ENCODE results near the gene GPN1.

The GPN1 gene

GRCh38 chr2:27685577-27685976 is 56.7 kb downstream of the GPN1 start:
- TF ChIP-seq RAD21 (IDR thresholded peaks at IDR 0.05; ENCODE audit: low read depth) (no peak), TEAD4 (IDR thresholded peaks at IDR 0.05) (no peak), FOXM1 (IDR thresholded peaks at IDR 0.05; ENCODE audit: borderline replicate concordance, low read depth) (no peak), USF1 (IDR thresholded peaks at IDR 0.05) (no peak), EGR1 (IDR thresholded peaks at IDR 0.05) (no peak), CEBPB (IDR thresholded peaks at IDR 0.05) (no peak), MAX (IDR thresholded peaks at IDR 0.05) (no peak), NFIC (IDR thresholded peaks at IDR 0.05) (no peak), YY1 (IDR thresholded peaks at IDR 0.05; ENCODE audit: low read depth) (no peak), CREB1 (IDR thresholded peaks at IDR 0.05; ENCODE audit: low read depth) (no peak), REST (IDR thresholded peaks at IDR 0.05; ENCODE audit: low read depth) (no peak), ZBTB7A (IDR thresholded peaks at IDR 0.05; ENCODE audit: low read depth) (no peak), EP300 (IDR thresholded peaks at IDR 0.05; ENCODE audit: borderline replicate concordance) (no peak), TCF12 (IDR thresholded peaks at IDR 0.05; ENCODE audit: low read depth) (no peak), TAF1 (IDR thresholded peaks at IDR 0.05; ENCODE audit: low read depth) (no peak)

- TF ChIP-seq YY1 (IDR thresholded peaks at IDR 0.05; ENCODE audit: low read depth) (no peak), EGR1 (IDR thresholded peaks at IDR 0.05) (no peak), CEBPB (IDR thresholded peaks at IDR 0.05) (no peak), EP300 (IDR thresholded peaks at IDR 0.05; ENCODE audit: borderline replicate concordance) (no peak), USF1 (IDR thresholded peaks at IDR 0.05) (no peak), MAX (IDR thresholded peaks at IDR 0.05) (no peak), CREB1 (IDR thresholded peaks at IDR 0.05; ENCODE audit: low read depth) (no peak), FOXM1 (IDR thresholded peaks at IDR 0.05; ENCODE audit: borderline replicate concordance, low read depth) (no peak), RAD21 (IDR thresholded peaks at IDR 0.05; ENCODE audit: low read depth) (no peak), TAF1 (IDR thresholded peaks at IDR 0.05; ENCODE audit: low read depth) (no peak), TEAD4 (IDR thresholded peaks at IDR 0.05) (no peak), TCF12 (IDR thresholded peaks at IDR 0.05; ENCODE audit: low read depth) (no peak), ZBTB7A (IDR thresholded peaks at IDR 0.05; ENCODE audit: low read depth) (no peak)
Measured at GRCh38 chr2:27687232-27687631, 58.4 kb downstream of the GPN1 start.

GRCh38 chr2:27689424-27689823 is 60.6 kb downstream of the GPN1 start:
- TF ChIP-seq TCF12 (IDR thresholded peaks at IDR 0.05; ENCODE audit: low read depth) (no peak), EGR1 (IDR thresholded peaks at IDR 0.05) (no peak), RAD21 (IDR thresholded peaks at IDR 0.05; ENCODE audit: low read depth) (no peak), CREB1 (IDR thresholded peaks at IDR 0.05; ENCODE audit: low read depth) (no peak), EP300 (IDR thresholded peaks at IDR 0.05; ENCODE audit: borderline replicate concordance) (no peak), USF1 (IDR thresholded peaks at IDR 0.05) (no peak), NFIC (IDR thresholded peaks at IDR 0.05) (no peak), ZBTB7A (IDR thresholded peaks at IDR 0.05; ENCODE audit: low read depth) (no peak), REST (IDR thresholded peaks at IDR 0.05; ENCODE audit: low read depth) (no peak), MAX (IDR thresholded peaks at IDR 0.05) (no peak), YY1 (IDR thresholded peaks at IDR 0.05; ENCODE audit: low read depth) (no peak), TAF1 (IDR thresholded peaks at IDR 0.05; ENCODE audit: low read depth) (no peak), CEBPB (IDR thresholded peaks at IDR 0.05) (no peak), TEAD4 (IDR thresholded peaks at IDR 0.05) (no peak)

GRCh38 chr2:27690052-27690451 is 61.2 kb downstream of the GPN1 start:
- TF ChIP-seq CREB1 (IDR thresholded peaks at IDR 0.05; ENCODE audit: low read depth) (no peak), MAX (IDR thresholded peaks at IDR 0.05) (no peak), TCF12 (IDR thresholded peaks at IDR 0.05; ENCODE audit: low read depth) (no peak), EP300 (IDR thresholded peaks at IDR 0.05; ENCODE audit: borderline replicate concordance) (no peak), FOXM1 (IDR thresholded peaks at IDR 0.05; ENCODE audit: borderline replicate concordance, low read depth) (no peak), TAF1 (IDR thresholded peaks at IDR 0.05; ENCODE audit: low read depth) (no peak), CEBPB (IDR thresholded peaks at IDR 0.05) (no peak), RAD21 (IDR thresholded peaks at IDR 0.05; ENCODE audit: low read depth) (no peak), ZBTB7A (IDR thresholded peaks at IDR 0.05; ENCODE audit: low read depth) (no peak), YY1 (IDR thresholded peaks at IDR 0.05; ENCODE audit: low read depth) (no peak), TEAD4 (IDR thresholded peaks at IDR 0.05) (no peak), USF1 (IDR thresholded peaks at IDR 0.05) (no peak), REST (IDR thresholded peaks at IDR 0.05; ENCODE audit: low read depth) (no peak), EGR1 (IDR thresholded peaks at IDR 0.05) (no peak), NFIC (IDR thresholded peaks at IDR 0.05) (no peak)

Measured in Ishikawa (cell line).